ENCODE results near the gene AP4M1.

GRCh38 chr7:100090527-100091410 lies 10.7 kb upstream of the AP4M1 start:
- no peak for TF ChIP-seq CTCF (IDR thresholded peaks at IDR 0.05; ENCODE audit: poor library complexity)
- TF ChIP-seq EZH2phosphoT487 (IDR thresholded peaks at IDR 0.05; ENCODE audit: low read depth, severe bottlenecking, unreplicated experiment): no peak
- no peak for TF ChIP-seq EZH2 (IDR thresholded peaks at IDR 0.05; ENCODE audit: borderline replicate concordance)
